ENCODE results near the gene TSEN54. TPM values are rescaled to one million over a fixed set of nuclear protein-coding genes. Genes with fewer than 3 reads are reported as not detected.

TSEN54 gene
- total RNA-seq, 2 experiments from 2014 or later, result 75.2 to 76.0 TPM

DNA sequence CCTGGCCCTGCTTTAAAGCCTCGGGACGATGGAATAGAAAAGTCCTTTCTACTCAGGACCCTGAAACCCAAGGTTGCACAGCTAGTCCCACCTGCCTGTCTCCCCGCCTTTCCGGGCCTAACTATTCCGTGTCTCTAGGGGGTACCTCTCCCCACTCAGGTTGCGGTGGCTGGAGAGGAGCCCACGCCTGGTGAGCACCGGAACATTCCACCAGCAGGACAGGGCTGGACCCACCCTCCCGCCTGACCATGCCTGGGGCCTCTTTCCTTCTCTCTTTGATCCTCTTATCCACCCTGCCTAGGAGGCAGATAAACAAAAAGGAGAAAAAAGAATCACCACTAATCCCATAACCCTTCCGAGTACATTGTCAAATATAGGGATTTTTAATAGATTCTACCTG, 20.0 kb downstream of the TSEN54 start:
- H3K27ac Mint-ChIP-seq, result peak overlapping the region; percentile 16
- DNase-seq (no peak), ATAC-seq (ENCODE audit: low read depth) (no peak)
- H3K4me3 Mint-ChIP-seq, result no peak overlapping the region
- no peaks in the 10 kb centered on the region for H3K9me3 Mint-ChIP-seq
- peaks cover 3% of the 10 kb centered on the region for H3K36me3 Mint-ChIP-seq
- POLR2A ChIA-PET, result no interaction called here
- peaks cover 1% of the 10 kb centered on the region for H3K27me3 Mint-ChIP-seq
- peaks cover 17% of the 10 kb centered on the region for H3K4me1 Mint-ChIP-seq

GRCh38 chr17:75539967-75540729, 23.8 kb downstream of the TSEN54 start:
- Mint-ChIP-seq H3K27ac (no peak overlapping the region), H3K4me3 (no peak overlapping the region), H3K9me3 (no peaks in the 10 kb centered on the region), H3K36me3 (no peaks in the 10 kb centered on the region), H3K27me3 (no peaks in the 10 kb centered on the region), H3K4me1 (peaks cover 5% of the 10 kb centered on the region)
- POLR2A ChIA-PET, result no interaction called here
- no peak for DNase-seq
- ATAC-seq (ENCODE audit: low read depth), result no peak

DNA sequence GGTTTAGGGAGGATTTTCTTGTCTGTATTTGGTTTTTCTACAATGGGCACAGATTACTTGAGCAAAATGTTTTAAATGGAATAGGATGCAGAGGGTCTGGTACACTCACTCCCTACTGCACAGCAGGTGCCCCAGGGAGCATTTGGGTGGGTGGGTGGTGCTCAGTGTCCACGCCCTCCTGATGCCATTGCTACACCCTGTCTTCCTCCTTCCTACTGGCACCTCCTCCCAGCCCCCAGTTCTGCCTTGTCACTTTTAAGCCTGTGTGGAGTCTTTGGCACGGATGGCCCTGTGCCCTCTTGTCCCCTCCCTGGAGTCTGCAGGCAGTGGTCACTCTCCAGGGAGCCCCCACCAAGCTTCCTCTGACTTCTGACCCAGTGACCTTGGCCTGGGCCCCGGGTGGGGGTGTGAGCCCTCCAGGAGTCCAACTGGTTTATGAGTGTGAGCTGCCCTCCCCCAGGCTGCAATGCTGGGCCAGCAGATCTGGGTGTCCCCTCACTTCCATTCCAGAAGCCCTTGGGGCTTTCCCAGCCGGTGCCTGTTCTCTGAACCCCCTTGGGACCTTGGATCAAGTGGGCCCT, 24.7 kb downstream of the TSEN54 start:
- POLR2A ChIA-PET, result no interaction called here
- Mint-ChIP-seq H3K36me3 (no peaks in the 10 kb centered on the region), H3K9me3 (no peaks in the 10 kb centered on the region), H3K4me1 (no peaks in the 10 kb centered on the region), H3K4me3 (no peak overlapping the region), H3K27ac (no peak overlapping the region), H3K27me3 (no peaks in the 10 kb centered on the region)
- DNase-seq (no peak), ATAC-seq (ENCODE audit: low read depth) (no peak)

DNA sequence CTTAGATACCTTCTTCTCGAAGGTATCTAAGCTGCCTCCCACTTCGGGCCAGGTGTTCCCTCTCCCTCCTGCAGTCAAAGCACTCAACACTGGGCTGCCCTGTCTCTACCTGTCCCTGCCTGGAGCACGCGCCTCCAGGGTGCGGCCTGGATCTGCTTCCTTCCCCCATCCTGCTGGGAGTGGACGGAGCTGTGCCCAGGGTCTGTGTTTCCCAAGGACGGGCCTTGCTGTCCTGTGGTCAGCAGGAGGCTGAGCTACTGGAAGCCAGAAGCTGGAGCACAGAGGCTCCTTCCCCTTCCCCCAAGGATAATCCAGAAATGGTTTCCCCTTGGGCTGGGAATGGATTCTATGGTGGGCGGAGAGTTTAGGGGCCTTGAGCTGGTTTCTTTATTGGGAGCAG, 25.9 kb downstream of the TSEN54 start:
- H3K36me3 Mint-ChIP-seq, result no peaks in the 10 kb centered on the region
- no peaks in the 10 kb centered on the region for H3K9me3 Mint-ChIP-seq
- DNase-seq (no peak), ATAC-seq (ENCODE audit: low read depth) (no peak)
- no peaks in the 10 kb centered on the region for H3K4me1 Mint-ChIP-seq
- POLR2A ChIA-PET, result no interaction called here
- no peaks in the 10 kb centered on the region for H3K27me3 Mint-ChIP-seq
- H3K27ac Mint-ChIP-seq, result no peak overlapping the region
- no peak overlapping the region for H3K4me3 Mint-ChIP-seq

DNA sequence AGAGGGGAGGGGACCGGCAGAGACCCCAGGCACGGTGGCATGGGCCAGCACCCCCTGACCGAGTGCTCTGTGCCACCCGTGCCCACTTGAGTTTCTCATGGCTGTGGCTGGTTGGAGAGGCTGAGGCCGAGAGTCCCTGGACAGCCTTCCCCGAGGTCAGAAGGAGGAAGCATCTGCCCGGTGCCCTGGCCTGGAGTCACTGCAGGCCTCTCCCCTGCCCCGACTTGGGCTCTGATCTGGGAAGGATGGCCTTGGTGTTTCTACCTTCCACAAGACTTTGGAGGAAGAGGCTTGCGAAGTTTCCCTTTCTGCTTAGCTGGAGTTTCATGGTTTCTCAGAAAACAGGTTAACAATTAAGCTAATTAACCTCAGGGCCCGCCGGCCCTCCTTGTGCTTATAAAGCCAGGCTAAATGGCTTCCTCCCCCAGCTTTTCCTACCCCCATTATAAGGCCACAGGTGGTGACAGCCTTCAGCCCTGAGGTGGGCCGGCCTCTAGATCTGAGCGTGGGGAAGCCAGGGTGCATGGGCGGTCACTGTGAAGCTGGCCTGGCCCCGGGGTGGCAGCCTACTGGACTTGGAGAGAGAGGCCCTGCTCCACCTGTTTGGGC, 26.5 kb downstream of the TSEN54 start:
- Mint-ChIP-seq H3K27ac (no peak overlapping the region), H3K4me3 (no peak overlapping the region), H3K27me3 (no peaks in the 10 kb centered on the region), H3K4me1 (no peaks in the 10 kb centered on the region), H3K36me3 (no peaks in the 10 kb centered on the region), H3K9me3 (no peaks in the 10 kb centered on the region)
- POLR2A ChIA-PET, result no interaction called here
- ATAC-seq (ENCODE audit: low read depth) (no peak), DNase-seq (no peak)

- POLR2A ChIA-PET, result no interaction called here
- no peak overlapping the region for H3K4me3 Mint-ChIP-seq
- no peaks in the 10 kb centered on the region for H3K27me3 Mint-ChIP-seq
- DNase-seq (no peak), ATAC-seq (ENCODE audit: low read depth) (no peak)
- no peaks in the 10 kb centered on the region for H3K36me3 Mint-ChIP-seq
- H3K9me3 Mint-ChIP-seq, result no peaks in the 10 kb centered on the region
- no peaks in the 10 kb centered on the region for H3K4me1 Mint-ChIP-seq
- no peak overlapping the region for H3K27ac Mint-ChIP-seq
Observed at GRCh38 chr17:75544250-75544649, 27.9 kb downstream of the TSEN54 start.

GRCh38 chr17:75546181-75546580, 29.9 kb downstream of the TSEN54 start:
- no peak overlapping the region for H3K27ac Mint-ChIP-seq
- no peak for ATAC-seq (ENCODE audit: low read depth)
- H3K4me1 Mint-ChIP-seq, result no peaks in the 10 kb centered on the region
- no peaks in the 10 kb centered on the region for H3K27me3 Mint-ChIP-seq
- H3K4me3 Mint-ChIP-seq, result no peak overlapping the region
- H3K9me3 Mint-ChIP-seq, result no peaks in the 10 kb centered on the region
- H3K36me3 Mint-ChIP-seq, result no peaks in the 10 kb centered on the region
- DNase-seq, result no peak
- POLR2A ChIA-PET, result no interaction called here

- no peak for DNase-seq
- Mint-ChIP-seq H3K27ac (no peak overlapping the region), H3K27me3 (no peaks in the 10 kb centered on the region), H3K9me3 (no peaks in the 10 kb centered on the region), H3K4me1 (no peaks in the 10 kb centered on the region), H3K4me3 (no peak overlapping the region), H3K36me3 (no peaks in the 10 kb centered on the region)
- ATAC-seq (ENCODE audit: low read depth), result no peak
- POLR2A ChIA-PET, result interaction anchor here (0.7 kb wide), 1 partner anchor 111 kb away, joined by 4 read pairs; no protein-coding TSS in a partner anchor
Observed at GRCh38 chr17:75547091-75547490, 30.8 kb downstream of the TSEN54 start.

DNA sequence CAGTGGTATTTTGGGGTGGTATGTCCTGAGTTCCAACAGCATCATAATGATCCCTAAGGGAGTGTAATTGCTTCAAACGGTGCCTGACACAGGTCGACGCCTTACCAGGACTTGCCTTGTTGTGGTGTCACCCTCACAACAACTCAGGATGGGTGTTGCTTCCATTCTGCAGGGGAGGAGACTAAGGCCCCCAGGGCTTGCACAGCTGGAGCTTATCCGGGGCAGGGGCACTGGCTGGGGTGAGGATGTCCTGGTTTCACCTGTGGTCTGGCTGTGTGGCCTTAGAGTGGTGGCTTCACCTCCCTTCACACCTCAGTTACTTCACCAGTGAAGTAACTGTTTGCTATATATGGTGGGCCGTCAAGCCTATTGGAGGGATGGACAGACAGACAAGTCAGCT, 32.5 kb downstream of the TSEN54 start:
- no peak for ATAC-seq (ENCODE audit: low read depth)
- POLR2A ChIA-PET, result no interaction called here
- Mint-ChIP-seq H3K27me3 (no peaks in the 10 kb centered on the region), H3K4me1 (no peaks in the 10 kb centered on the region), H3K36me3 (no peaks in the 10 kb centered on the region), H3K27ac (no peak overlapping the region), H3K4me3 (no peak overlapping the region), H3K9me3 (no peaks in the 10 kb centered on the region)
- no peak for DNase-seq

- Mint-ChIP-seq H3K4me3 (no peak overlapping the region), H3K27me3 (no peaks in the 10 kb centered on the region), H3K4me1 (no peaks in the 10 kb centered on the region), H3K36me3 (no peaks in the 10 kb centered on the region), H3K9me3 (no peaks in the 10 kb centered on the region), H3K27ac (no peak overlapping the region)
- POLR2A ChIA-PET, result interaction anchor here (0.6 kb wide), 1 partner anchor 23 kb away, joined by 3 read pairs; no protein-coding TSS in a partner anchor
- DNase-seq, result no peak
- no peak for ATAC-seq (ENCODE audit: low read depth)
Observed at GRCh38 chr17:75549246-75550138, 33.2 kb downstream of the TSEN54 start.

- no peak for DNase-seq
- H3K27me3 Mint-ChIP-seq, result no peaks in the 10 kb centered on the region
- no peaks in the 10 kb centered on the region for H3K36me3 Mint-ChIP-seq
- POLR2A ChIA-PET, result interaction anchor here (0.6 kb wide), 1 partner anchor 23 kb away, joined by 3 read pairs; no protein-coding TSS in a partner anchor
- ATAC-seq (ENCODE audit: low read depth), result no peak
- no peaks in the 10 kb centered on the region for H3K4me1 Mint-ChIP-seq
- H3K27ac Mint-ChIP-seq, result no peak overlapping the region
- H3K9me3 Mint-ChIP-seq, result no peaks in the 10 kb centered on the region
- H3K4me3 Mint-ChIP-seq, result no peak overlapping the region
Observed at GRCh38 chr17:75550139-75550465, 33.8 kb downstream of the TSEN54 start.

DNA sequence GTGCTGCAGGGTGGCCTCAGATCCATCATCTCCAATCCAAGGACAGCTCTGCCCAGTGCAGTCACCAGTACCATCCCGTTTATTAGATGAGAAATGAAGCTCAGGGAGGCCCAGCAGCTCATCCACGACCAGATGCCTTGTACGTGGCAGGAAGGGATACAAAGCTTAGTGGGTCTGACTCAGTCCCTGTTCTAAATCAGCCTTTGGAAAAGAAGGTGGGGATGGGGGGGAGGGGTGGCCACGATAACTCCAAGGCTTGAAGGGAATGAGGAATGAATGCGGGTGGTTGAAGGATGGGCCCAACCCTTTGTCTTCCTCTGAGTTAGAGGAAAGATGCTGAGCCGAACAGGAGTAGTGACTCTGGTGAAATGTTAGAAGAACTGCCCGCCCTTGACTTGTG, 34.9 kb downstream of the TSEN54 start:
- no peak overlapping the region for H3K27ac Mint-ChIP-seq
- no peak for ATAC-seq (ENCODE audit: low read depth)
- no peaks in the 10 kb centered on the region for H3K4me1 Mint-ChIP-seq
- H3K9me3 Mint-ChIP-seq, result no peaks in the 10 kb centered on the region
- no peaks in the 10 kb centered on the region for H3K36me3 Mint-ChIP-seq
- POLR2A ChIA-PET, result interaction anchor here (0.9 kb wide), 1 partner anchor 16 kb away, joined by 3 read pairs; no protein-coding TSS in a partner anchor
- no peak for DNase-seq
- H3K27me3 Mint-ChIP-seq, result no peaks in the 10 kb centered on the region
- H3K4me3 Mint-ChIP-seq, result no peak overlapping the region

- no peak overlapping the region for H3K4me3 Mint-ChIP-seq
- ATAC-seq (ENCODE audit: low read depth) (no peak), DNase-seq (no peak)
- H3K27ac Mint-ChIP-seq, result no peak overlapping the region
- no peaks in the 10 kb centered on the region for H3K9me3 Mint-ChIP-seq
- no peaks in the 10 kb centered on the region for H3K27me3 Mint-ChIP-seq
- H3K36me3 Mint-ChIP-seq, result no peaks in the 10 kb centered on the region
- POLR2A ChIA-PET, result no interaction called here
- no peaks in the 10 kb centered on the region for H3K4me1 Mint-ChIP-seq
Observed at GRCh38 chr17:75552425-75553294, 36.3 kb downstream of the TSEN54 start.

Data from activated naive CD8-positive, alpha-beta T cell treated with anti-CD3 and anti-CD28 coated beads, Interleukin-2, amount 10 ng/mL, durations not matched to agents 7 days and 5 days (primary cell).